Astrocyte (in vitro differentiated cells and primary cell): ENCODE data around the gene BMP7. TPM values are rescaled to one million over a fixed set of nuclear protein-coding genes. Genes with fewer than 3 reads are reported as not detected.

Experiments used
- DNase-seq: peaks from one replicate; pipeline ENCODE4 v3.0.0-alpha.2; 2010; ENCODE audit warnings: low read depth
- FAIRE-seq: peaks from 2 replicates; lab custom pipeline; 2011; peaks lifted over from hg19 to GRCh38; lab: Jason Lieb, UNC
- H2AFZ ChIP-seq: 2 replicates; pipeline ENCODE4 v1.6.0; 2012; ENCODE audit warnings: low read depth, low read length, inconsistent platforms
- H3K27ac ChIP-seq: 2 replicates; pipeline ENCODE4 v1.5.1; 2011; ENCODE audit warnings: low read depth, low read length, inconsistent platforms
- H3K27me3 ChIP-seq: 2 replicates; pipeline ENCODE4 v1.6.0; 2011; ENCODE audit warnings: low read length, inconsistent platforms; ENCODE audit not compliant: insufficient read depth
- H3K36me3 ChIP-seq: 2 replicates; pipeline ENCODE4 v1.5.1; 2011; ENCODE audit warnings: low read length, inconsistent platforms; ENCODE audit not compliant: insufficient read depth
- H3K4me1 ChIP-seq: 2 replicates; pipeline ENCODE4 v1.5.1; 2011; ENCODE audit warnings: low read length, inconsistent platforms; ENCODE audit not compliant: insufficient read depth
- H3K4me2 ChIP-seq: 2 replicates; pipeline ENCODE4 v1.6.0; 2012; ENCODE audit warnings: low read length, inconsistent platforms
- H3K4me3 ChIP-seq: 2 replicates; pipeline ENCODE4 v1.5.1; 2011; ENCODE audit warnings: low read depth, mild to moderate bottlenecking, low read length, inconsistent platforms; ENCODE audit not compliant: insufficient read depth
- H3K79me2 ChIP-seq: 2 replicates; pipeline ENCODE4 v1.6.0; 2012; ENCODE audit warnings: mild to moderate bottlenecking, low read length, inconsistent platforms; ENCODE audit not compliant: insufficient read depth
- H3K9ac ChIP-seq: 2 replicates; pipeline ENCODE4 v1.6.0; 2012; ENCODE audit warnings: mild to moderate bottlenecking, low read length, inconsistent platforms
- H3K9me3 ChIP-seq: 2 replicates; pipeline ENCODE4 v1.5.1; 2012; ENCODE audit warnings: low read depth, mild to moderate bottlenecking, low read length, inconsistent platforms; ENCODE audit not compliant: insufficient read depth
- H4K20me1 ChIP-seq: 2 replicates; pipeline ENCODE4 v1.6.0; 2012; ENCODE audit warnings: low read length, inconsistent platforms; ENCODE audit not compliant: insufficient read depth
- H3K27ac Mint-ChIP-seq: one replicate; pipeline ENCODE4 v1.8.0; 2021; ENCODE audit warnings: mild to moderate bottlenecking, mixed read lengths; ENCODE audit not compliant: unreplicated experiment
- H3K27me3 Mint-ChIP-seq: one replicate; pipeline ENCODE4 v1.8.0; 2021; ENCODE audit warnings: low read depth, mixed read lengths; ENCODE audit not compliant: unreplicated experiment
- H3K36me3 Mint-ChIP-seq: one replicate; pipeline ENCODE4 v1.8.0; 2021; ENCODE audit warnings: low read depth, mixed read lengths; ENCODE audit not compliant: unreplicated experiment
- H3K4me1 Mint-ChIP-seq: one replicate; pipeline ENCODE4 v1.8.0; 2021; ENCODE audit warnings: low read depth, mixed read lengths; ENCODE audit not compliant: unreplicated experiment
- H3K4me3 Mint-ChIP-seq: one replicate; pipeline ENCODE4 v1.8.0; 2021; ENCODE audit warnings: mild to moderate bottlenecking, moderate library complexity, mixed read lengths; ENCODE audit not compliant: unreplicated experiment
- H3K9me3 Mint-ChIP-seq: one replicate; pipeline ENCODE4 v1.8.0; 2021; ENCODE audit warnings: mild to moderate bottlenecking, mixed read lengths; ENCODE audit not compliant: unreplicated experiment
- EZH2 ChIP-seq: IDR thresholded peaks from 2 replicates; pipeline ENCODE4 v1.6.1; 2012; ENCODE audit warnings: mild to moderate bottlenecking, low read length, inconsistent platforms; ENCODE audit not compliant: insufficient read depth
- total RNA-seq: library from RNA; stranded (reverse); gene quantifications from 2 replicates; pipeline ENCODE4 v1.2.1, GENCODE V29; 2021
- TF ChIP-seq, protein P1 (sequence below): IDR thresholded peaks from 2 replicates; pipeline ENCODE4 v1.5.1; 2011; ENCODE audit warnings: low read depth, mild to moderate bottlenecking, inconsistent platforms, low read length, moderate library complexity; ENCODE audit not compliant: insufficient read depth

Gene BMP7
- total RNA-seq, 1 donor from 2014 or later, result 15.3 TPM

DNA sequence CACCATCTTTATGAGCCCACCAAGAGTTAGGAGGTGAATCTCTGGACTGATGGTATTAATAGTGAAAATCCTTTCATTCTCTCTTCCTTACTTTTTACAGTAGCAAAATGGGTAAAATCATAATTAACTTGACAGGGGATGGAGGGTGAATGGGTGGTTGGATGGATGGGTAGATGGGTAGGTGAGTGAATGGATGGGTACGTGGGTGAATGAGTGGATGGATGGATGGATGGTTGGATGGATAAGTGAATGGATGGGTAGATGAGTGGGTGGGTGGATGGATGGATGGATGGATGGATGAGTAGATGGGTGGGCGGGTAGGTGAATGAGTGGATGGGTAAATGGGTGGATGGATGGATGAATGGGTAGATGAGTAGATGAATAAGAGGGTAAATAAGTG is 63.2 kb downstream of the BMP7 start:
- Histone ChIP-seq H3K9me3 (peaks cover 3% of the 10 kb centered on the region), H3K4me3 (no peak overlapping the region), H3K36me3 (no peaks in the 10 kb centered on the region), H3K4me2 (no peak overlapping the region), H3K27ac (no peak overlapping the region), H4K20me1 (no peaks in the 10 kb centered on the region), H2AFZ (no peak overlapping the region), H3K9ac (no peak overlapping the region), H3K79me2 (no peaks in the 10 kb centered on the region), H3K4me1 (peaks cover 21% of the 10 kb centered on the region), H3K27me3 (peaks cover 5% of the 10 kb centered on the region)
- no peak for DNase-seq
- TF ChIP-seq EZH2, result no peak
- TF ChIP-seq, protein P1, sequence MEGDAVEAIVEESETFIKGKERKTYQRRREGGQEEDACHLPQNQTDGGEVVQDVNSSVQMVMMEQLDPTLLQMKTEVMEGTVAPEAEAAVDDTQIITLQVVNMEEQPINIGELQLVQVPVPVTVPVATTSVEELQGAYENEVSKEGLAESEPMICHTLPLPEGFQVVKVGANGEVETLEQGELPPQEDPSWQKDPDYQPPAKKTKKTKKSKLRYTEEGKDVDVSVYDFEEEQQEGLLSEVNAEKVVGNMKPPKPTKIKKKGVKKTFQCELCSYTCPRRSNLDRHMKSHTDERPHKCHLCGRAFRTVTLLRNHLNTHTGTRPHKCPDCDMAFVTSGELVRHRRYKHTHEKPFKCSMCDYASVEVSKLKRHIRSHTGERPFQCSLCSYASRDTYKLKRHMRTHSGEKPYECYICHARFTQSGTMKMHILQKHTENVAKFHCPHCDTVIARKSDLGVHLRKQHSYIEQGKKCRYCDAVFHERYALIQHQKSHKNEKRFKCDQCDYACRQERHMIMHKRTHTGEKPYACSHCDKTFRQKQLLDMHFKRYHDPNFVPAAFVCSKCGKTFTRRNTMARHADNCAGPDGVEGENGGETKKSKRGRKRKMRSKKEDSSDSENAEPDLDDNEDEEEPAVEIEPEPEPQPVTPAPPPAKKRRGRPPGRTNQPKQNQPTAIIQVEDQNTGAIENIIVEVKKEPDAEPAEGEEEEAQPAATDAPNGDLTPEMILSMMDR, result no peak
- peaks cover 3% of the 10 kb centered on the region for H3K27me3 Mint-ChIP-seq
- no peak for FAIRE-seq
- peaks cover 6% of the 10 kb centered on the region for H3K36me3 Mint-ChIP-seq
- peaks cover 10% of the 10 kb centered on the region for H3K4me1 Mint-ChIP-seq
- H3K9me3 Mint-ChIP-seq, result peaks cover 9% of the 10 kb centered on the region
- H3K4me3 Mint-ChIP-seq, result no peak overlapping the region
- H3K27ac Mint-ChIP-seq, result no peak overlapping the region

DNA sequence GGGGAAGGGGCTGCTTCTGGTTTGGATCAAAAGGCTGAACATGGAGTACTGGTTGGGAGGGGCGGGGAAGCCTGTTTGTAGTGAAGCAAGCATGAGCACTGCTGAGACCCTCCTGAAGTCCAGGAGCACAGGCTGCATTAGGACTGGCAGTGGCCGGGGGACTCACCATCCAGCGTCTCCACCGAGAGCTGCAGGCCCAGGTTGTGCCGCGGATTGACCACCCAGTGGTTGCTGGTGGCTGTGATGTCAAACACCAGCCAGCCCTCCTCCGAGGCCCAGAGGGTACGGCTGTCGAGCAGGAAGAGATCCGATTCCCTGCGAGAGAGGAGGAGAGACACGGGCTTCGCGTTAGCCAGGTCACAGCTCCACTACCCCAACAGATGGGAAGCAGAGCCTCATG is 64.1 kb downstream of the BMP7 start:
- Histone ChIP-seq H3K4me3 (no peak overlapping the region), H3K27ac (no peak overlapping the region), H3K9ac (no peak overlapping the region), H3K4me2 (no peak overlapping the region), H3K4me1 (peaks cover 22% of the 10 kb centered on the region), H3K36me3 (no peaks in the 10 kb centered on the region), H3K79me2 (no peaks in the 10 kb centered on the region), H2AFZ (no peak overlapping the region), H3K9me3 (peaks cover 3% of the 10 kb centered on the region), H3K27me3 (peaks cover 8% of the 10 kb centered on the region), H4K20me1 (no peaks in the 10 kb centered on the region)
- Mint-ChIP-seq H3K27ac (no peak overlapping the region), H3K27me3 (peaks cover 3% of the 10 kb centered on the region), H3K4me1 (peaks cover 10% of the 10 kb centered on the region), H3K4me3 (no peak overlapping the region), H3K9me3 (peaks cover 8% of the 10 kb centered on the region), H3K36me3 (peaks cover 6% of the 10 kb centered on the region)
- FAIRE-seq (no peak), DNase-seq (no peak)
- TF ChIP-seq EZH2, result no peak
- TF ChIP-seq, protein P1, result no peak

DNA sequence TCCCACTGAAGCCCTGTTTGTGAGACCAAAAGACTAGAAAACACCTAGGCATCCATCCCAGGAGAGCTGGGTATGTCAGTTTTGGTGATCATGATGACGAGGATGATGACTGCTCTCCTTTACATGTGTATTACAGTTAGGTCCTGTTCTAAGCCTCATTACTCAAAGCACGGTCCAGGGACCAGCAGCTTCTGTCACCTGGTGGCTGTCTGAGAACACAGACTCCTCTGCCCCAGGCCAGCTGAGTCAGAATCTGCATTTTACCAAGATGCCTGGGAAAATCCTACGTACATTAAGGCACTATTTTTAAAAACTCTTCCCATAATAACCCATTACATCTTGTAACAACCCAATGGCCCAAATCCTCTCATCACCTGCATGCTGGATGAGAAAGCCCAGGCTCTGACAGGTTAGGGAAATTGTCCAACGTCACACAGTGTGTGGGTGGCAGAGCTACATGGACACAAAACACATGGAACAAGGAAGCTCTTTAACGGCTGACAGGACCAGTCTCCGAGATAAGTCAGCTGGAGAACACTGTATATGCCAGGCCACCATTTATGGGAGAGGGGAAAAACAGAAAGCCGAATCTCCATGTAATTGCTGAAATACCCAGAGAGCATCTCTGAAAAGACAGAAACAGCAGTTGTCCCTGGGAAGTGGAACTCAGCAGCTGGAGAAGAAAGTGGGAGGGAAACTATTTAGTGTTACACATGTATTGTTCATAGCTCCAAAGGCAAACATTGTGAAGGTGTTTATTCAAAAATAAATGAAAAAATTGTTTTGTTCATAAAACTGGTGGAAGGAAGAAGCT is 65.4 kb downstream of the BMP7 start:
- Mint-ChIP-seq H3K4me3 (no peak overlapping the region), H3K36me3 (peaks cover 6% of the 10 kb centered on the region), H3K27ac (no peak overlapping the region), H3K27me3 (peaks cover 3% of the 10 kb centered on the region), H3K4me1 (peaks cover 10% of the 10 kb centered on the region), H3K9me3 (no peaks in the 10 kb centered on the region)
- Histone ChIP-seq H3K27me3 (peaks cover 8% of the 10 kb centered on the region), H2AFZ (no peak overlapping the region), H3K4me2 (no peak overlapping the region), H3K79me2 (no peaks in the 10 kb centered on the region), H3K4me1 (peaks cover 21% of the 10 kb centered on the region), H3K36me3 (no peaks in the 10 kb centered on the region), H3K9ac (no peak overlapping the region), H3K27ac (no peak overlapping the region), H3K9me3 (no peaks in the 10 kb centered on the region), H4K20me1 (no peaks in the 10 kb centered on the region), H3K4me3 (no peak overlapping the region)
- DNase-seq (no peak), FAIRE-seq (no peak)
- TF ChIP-seq EZH2, result no peak
- TF ChIP-seq, protein P1, result no peak
